NCI-H748 (cell line): ENCODE measurements around the gene CABLES1.
"Not testable (repeated sequence)": the region's sequence is repeated elsewhere in the genome, so short reads cannot be mapped to it uniquely, and the experiment has no call there.

Experiments
- DNase-seq: peaks from one replicate; lab custom pipeline; 2025; ENCODE audit not compliant: unreplicated experiment; lab: John Stamatoyannopoulos, UW

The CABLES1 gene

GRCh38 chr18:23260926-23261590 lies 125.8 kb downstream of the CABLES1 start:
- DNase-seq, result no peak

GRCh38 chr18:23263551-23264235 lies 128.4 kb downstream of the CABLES1 start:
- no peak for DNase-seq

- DNase-seq, result no peak
These were observed 130.6 kb downstream of the CABLES1 start for GRCh38 chr18:23265682-23266399.

GRCh38 chr18:23266717-23267446 lies 131.6 kb downstream of the CABLES1 start:
- no peak for DNase-seq

- DNase-seq, result no peak
These were observed 132.1 kb downstream of the CABLES1 start for GRCh38 chr18:23267447-23267776.

- no peak for DNase-seq
These were observed 133.4 kb downstream of the CABLES1 start for GRCh38 chr18:23268641-23269040.

GRCh38 chr18:23269068-23269467 lies 133.8 kb downstream of the CABLES1 start:
- DNase-seq, result not testable (repeated sequence)

- DNase-seq, result no peak
These were observed 134.6 kb downstream of the CABLES1 start for GRCh38 chr18:23269928-23270327.

GRCh38 chr18:23270986-23271680 lies 135.8 kb downstream of the CABLES1 start:
- DNase-seq, result no peak

GRCh38 chr18:23272498-23273232 lies 137.4 kb downstream of the CABLES1 start:
- DNase-seq, result no peak

GRCh38 chr18:23273443-23273966 lies 138.2 kb downstream of the CABLES1 start:
- DNase-seq, result no peak

GRCh38 chr18:23274638-23275482 lies 139.6 kb downstream of the CABLES1 start:
- DNase-seq, result no peak

GRCh38 chr18:23276451-23276850 lies 141.2 kb downstream of the CABLES1 start:
- no peak for DNase-seq

GRCh38 chr18:23277399-23277798 lies 142.1 kb downstream of the CABLES1 start:
- DNase-seq, result no peak

GRCh38 chr18:23279931-23280330 lies 144.6 kb downstream of the CABLES1 start:
- no peak for DNase-seq

- no peak for DNase-seq
These were observed 145.6 kb downstream of the CABLES1 start for GRCh38 chr18:23280844-23281243.

- DNase-seq, result no peak
These were observed 146.5 kb downstream of the CABLES1 start for GRCh38 chr18:23281626-23282436.

GRCh38 chr18:23282437-23282781 lies 147.1 kb downstream of the CABLES1 start:
- no peak for DNase-seq
